Femur (tissue), 1 donor: ENCODE results near the gene GPR84.

Experiments
- DNase-seq: peaks from one replicate; pipeline ENCODE4 v3.0.0-alpha.2; 2017

Gene GPR84

GRCh38 chr12:54364413-54364812 lies at the start of gene GPR84:
TSS of gene GPR84 (minus strand) at chr12:54364486. CDS start at chr12:54363851, 635 bp downstream.
- no peak for DNase-seq

- DNase-seq: peak; percentile 71
These were observed 49.3 kb upstream of the GPR84 start for GRCh38 chr12:54413284-54414190.

DNA sequence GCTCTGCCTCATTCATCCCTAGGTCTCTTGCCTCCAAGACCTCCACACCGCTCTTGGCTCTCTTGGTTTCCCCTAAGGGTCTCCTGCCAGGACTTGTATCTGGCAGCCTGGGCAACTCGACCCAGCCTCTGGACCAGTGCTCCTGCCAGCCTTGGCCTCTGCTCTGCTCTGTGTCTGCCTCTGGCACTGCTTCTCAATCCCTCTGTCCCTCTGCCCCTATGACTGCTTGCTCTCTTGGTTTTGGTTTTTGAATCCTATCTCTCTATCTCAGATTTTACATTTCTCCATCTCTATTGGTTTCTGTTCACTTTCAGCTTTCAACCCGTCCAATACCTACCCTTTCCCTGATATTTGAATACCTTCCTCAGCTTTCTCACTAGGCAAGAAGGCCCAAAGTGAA lies 48.5 kb upstream of the GPR84 start:
- DNase-seq: no peak

DNA sequence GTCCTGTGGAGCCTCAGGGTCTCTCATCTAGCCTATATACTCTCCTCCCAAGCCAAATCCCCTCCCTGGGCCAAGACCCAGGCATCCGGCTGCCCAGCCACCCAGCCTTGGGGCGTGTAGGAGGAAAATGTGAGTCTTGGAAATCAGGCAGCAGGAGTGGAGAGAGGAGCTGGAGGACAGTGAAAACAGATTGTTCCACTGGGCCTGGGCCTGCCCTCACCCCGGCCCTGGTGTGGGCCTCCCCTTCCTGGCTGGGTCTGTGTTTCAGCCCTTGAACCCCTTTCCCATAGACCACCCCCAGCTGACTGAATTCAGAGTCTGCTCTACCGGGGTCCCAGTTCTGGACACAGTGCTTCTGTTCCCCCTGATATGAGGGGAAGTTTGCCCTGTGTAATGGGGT lies 48.1 kb upstream of the GPR84 start:
- no peak for DNase-seq

GRCh38 chr12:54411391-54412241 lies 47.3 kb upstream of the GPR84 start:
- DNase-seq: peak; percentile 53

- DNase-seq: no peak
These were observed 45.0 kb upstream of the GPR84 start for GRCh38 chr12:54409267-54409666.

- no peak for DNase-seq
These were observed 43.1 kb upstream of the GPR84 start for GRCh38 chr12:54407183-54407905.

DNA sequence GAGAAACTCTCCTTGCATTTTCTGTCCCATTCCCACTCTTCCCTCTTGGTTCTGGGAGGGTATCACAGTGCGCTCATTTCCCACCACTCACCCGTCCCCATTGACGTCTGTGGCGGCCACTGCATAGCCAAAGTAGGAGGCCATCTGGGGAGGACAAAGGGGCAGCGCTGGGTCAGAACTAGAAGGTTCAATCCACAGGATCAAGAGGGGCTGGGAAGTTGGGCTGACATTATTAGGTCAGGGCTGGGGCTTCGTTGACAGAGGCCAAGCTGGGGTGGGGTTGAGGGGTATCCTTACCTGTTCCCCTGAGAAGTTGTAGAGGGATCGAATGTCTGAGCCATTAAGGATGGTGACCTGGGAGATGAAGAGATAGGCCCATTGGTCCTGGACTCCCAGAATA lies 41.3 kb upstream of the GPR84 start:
- no peak for DNase-seq

GRCh38 chr12:54405106-54405505 lies 40.8 kb upstream of the GPR84 start:
- no peak for DNase-seq

- no peak for DNase-seq
These were observed 40.0 kb upstream of the GPR84 start for GRCh38 chr12:54404061-54405004.

GRCh38 chr12:54401119-54401518 lies 36.8 kb upstream of the GPR84 start:
- no peak for DNase-seq

- DNase-seq: peak; percentile 93
These were observed 34.9 kb upstream of the GPR84 start for GRCh38 chr12:54398995-54399793.

DNA sequence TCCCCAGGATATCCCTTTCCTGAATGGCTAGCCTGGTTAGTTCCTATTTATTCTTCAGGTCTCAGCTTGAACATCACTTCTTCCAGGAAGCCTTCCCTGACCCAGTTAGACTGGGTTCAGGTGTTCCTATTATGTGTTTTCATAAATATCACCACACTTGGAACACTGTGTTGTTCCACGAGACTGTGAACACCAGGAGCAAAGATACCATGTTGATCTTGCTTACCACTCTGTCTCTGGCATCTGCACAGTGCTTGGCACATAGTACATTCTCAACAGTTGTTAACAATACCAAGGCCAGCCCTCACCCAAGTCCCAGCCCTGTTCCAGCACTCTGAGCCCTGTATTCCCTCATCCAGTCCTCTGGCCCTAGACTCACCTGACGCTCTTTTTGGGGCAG lies 33.9 kb upstream of the GPR84 start:
- DNase-seq: no peak

GRCh38 chr12:54397157-54397556 lies 32.9 kb upstream of the GPR84 start:
- DNase-seq: no peak

DNA sequence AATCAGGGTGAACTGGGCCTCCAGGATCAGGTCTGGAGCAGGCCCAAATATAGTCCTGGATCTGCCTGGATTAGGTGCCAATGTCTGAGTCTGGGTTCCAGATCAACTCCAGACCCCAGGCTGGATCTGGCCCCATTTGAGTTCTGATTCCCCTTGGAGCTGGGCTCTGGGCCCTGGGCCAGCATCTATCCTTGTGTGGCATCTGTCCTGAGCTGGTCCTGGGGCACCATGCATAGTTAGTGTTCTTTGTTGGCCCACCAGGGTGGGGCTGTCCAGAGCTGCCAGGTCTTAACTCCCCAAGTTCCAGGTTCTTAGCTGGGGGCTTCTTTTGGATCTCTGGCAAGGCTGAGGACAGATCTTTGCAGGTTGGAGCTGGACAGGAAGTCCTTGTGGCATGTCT lies 31.3 kb upstream of the GPR84 start:
- no peak for DNase-seq

- DNase-seq: no peak
These were observed 30.7 kb upstream of the GPR84 start for GRCh38 chr12:54394986-54395385.

- no peak for DNase-seq
These were observed 30.0 kb upstream of the GPR84 start for GRCh38 chr12:54394281-54394719.

GRCh38 chr12:54393743-54394142 lies 29.5 kb upstream of the GPR84 start:
- no peak for DNase-seq

GRCh38 chr12:54393207-54393609 lies 28.9 kb upstream of the GPR84 start:
- DNase-seq: no peak

GRCh38 chr12:54392485-54393206 lies 28.4 kb upstream of the GPR84 start:
- DNase-seq: no peak
